Activated T-cell treated with anti-CD3 and anti-CD28 coated beads, Interleukin-2, amount 50 U/mL, for 72 hours (primary cell): ENCODE results near the gene NPLOC4. TPM values are rescaled to one million over a fixed set of nuclear protein-coding genes. Genes with fewer than 3 reads are reported as not detected.
"Not testable (repeated sequence)": the region's sequence is repeated elsewhere in the genome, so short reads cannot be mapped to it uniquely, and the experiment has no call there.

Experiments used
- ATAC-seq, 2 donors: fragments of 150-1000 bp; cut with Tn5 transposase; replicated peaks in 1 of 2; 2 replicates each; pipeline ENCODE4 v1.10.0; 2021; ENCODE audit warnings: moderate library complexity in 2 of 2, mild to moderate bottlenecking in 1 of 2
- DNase-seq, 2 donors: peaks; one replicate each; pipeline ENCODE4 v3.0.0; 2021 to 2022; ENCODE audit warnings: mixed read lengths in 1 of 2
- H3K27ac Mint-ChIP-seq: one replicate; pipeline ENCODE4 v1.8.0; 2022; ENCODE audit warnings: mild to moderate bottlenecking, moderate library complexity, mixed read lengths
- H3K27me3 Mint-ChIP-seq: one replicate; pipeline ENCODE4 v1.8.0; 2022; ENCODE audit warnings: low read depth, mixed read lengths
- H3K36me3 Mint-ChIP-seq, 2 donors: one replicate each; pipeline ENCODE4 v1.8.0; 2022; ENCODE audit warnings: mixed read lengths in 2 of 2, mild to moderate bottlenecking in 1 of 2; ENCODE audit not compliant: insufficient read depth in 2 of 2
- H3K4me1 Mint-ChIP-seq: one replicate; pipeline ENCODE4 v1.8.0; 2022; ENCODE audit warnings: low read depth, mixed read lengths
- H3K4me3 Mint-ChIP-seq, 2 donors: one replicate each; pipeline ENCODE4 v1.8.0; 2022; ENCODE audit warnings: mild to moderate bottlenecking in 2 of 2, mixed read lengths in 2 of 2, moderate library complexity in 2 of 2
- H3K9me3 Mint-ChIP-seq, 2 donors: one replicate each; pipeline ENCODE4 v1.8.0; 2022; ENCODE audit warnings: mixed read lengths in 2 of 2
- total RNA-seq, 2 donors: library from RNA; stranded (reverse); gene quantifications; one replicate each; pipeline ENCODE4 v1.2.3, GENCODE V29; 2022

The NPLOC4 gene
- total RNA-seq, 2 donors from 2014 or later = 89.7 to 107 TPM

DNA sequence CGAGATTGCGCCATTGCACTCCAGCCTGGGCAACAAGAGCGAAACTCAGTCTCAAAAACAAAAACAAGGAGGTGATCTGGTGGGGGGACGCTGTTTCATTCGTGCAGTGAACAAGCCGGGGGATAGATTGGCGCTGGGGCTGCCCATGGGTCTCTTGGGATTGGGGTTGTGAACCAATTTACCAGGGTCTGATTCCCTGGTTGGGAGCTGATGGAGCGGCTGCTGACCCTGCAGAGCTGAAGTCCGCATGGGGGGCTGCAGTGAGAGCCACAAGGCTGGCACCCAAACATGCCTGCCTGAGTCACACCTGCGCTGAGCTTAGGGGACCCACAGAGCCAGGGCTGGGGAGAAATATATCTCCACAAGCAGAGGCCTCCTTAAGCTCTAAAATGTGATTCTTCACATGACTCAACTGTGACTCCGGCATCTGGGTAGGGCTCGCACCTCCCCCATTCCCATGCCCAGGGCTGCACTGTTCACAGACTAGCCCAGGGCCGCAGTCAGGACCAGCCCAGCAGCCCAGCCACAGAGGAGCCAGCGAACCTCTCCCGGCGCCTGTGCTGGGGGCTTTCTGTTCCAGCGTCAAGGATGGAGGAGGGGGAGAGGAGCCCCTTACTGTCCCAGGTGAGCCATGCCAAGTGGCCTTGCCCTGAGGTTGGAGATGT, 5.0 kb upstream of the NPLOC4 start:
- Mint-ChIP-seq H3K27me3 (no peaks in the 10 kb centered on the region), H3K9me3 (no peaks in the 10 kb centered on the region), H3K36me3 (no peaks in the 10 kb centered on the region), H3K4me1 (no peaks in the 10 kb centered on the region), H3K4me3 (no peak overlapping the region), H3K27ac (no peak overlapping the region)
- no peak for DNase-seq
- ATAC-seq = no peak

DNA sequence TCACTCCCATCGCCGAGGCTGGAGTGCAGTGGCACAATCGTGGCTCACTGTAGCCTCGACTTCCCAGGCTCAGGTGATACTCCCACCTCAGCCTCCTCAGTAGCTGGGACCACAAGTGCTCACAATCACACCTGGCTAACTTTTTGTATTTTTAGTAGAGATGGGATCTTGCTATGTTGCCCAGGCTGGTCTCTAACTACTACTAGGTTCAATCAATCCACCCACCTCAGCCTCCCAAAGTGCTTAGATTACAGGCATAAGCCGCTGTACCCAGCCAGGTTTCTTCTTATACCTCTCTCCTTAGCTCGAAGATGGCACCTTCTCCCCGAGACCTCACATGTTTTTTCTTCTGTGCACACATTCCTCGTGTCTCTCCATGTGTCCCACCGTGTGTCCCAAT, 3.1 kb upstream of the NPLOC4 start:
- DNase-seq = no peak
- Mint-ChIP-seq H3K36me3 (peaks cover 2% of the 10 kb centered on the region in 2 donors), H3K27ac (no peak overlapping the region), H3K4me3 (no peak overlapping the region), H3K4me1 (peaks cover 11% of the 10 kb centered on the region), H3K9me3 (no peaks in the 10 kb centered on the region), H3K27me3 (no peaks in the 10 kb centered on the region)
- no peak for ATAC-seq

DNA sequence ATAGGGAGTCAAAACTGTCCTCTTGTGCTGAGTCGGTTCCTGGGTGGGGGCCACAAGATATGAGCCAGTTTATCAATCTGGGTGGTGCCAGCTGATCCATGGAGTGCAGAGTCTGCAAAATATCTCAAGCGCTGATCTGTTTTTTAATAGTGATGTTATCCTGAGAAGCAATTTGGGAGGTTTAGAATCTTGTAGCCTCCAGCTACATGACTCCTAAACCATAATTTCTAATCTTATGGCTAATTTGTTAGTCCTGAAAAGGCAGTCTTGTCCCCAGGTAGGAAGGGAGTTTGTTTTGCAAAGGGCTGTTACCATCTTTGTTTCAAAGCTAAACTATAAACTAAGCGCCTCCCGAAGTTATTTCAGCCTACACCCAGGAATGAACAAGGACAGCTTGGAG, 1.8 kb upstream of the NPLOC4 start:
- no peak overlapping the region for H3K4me3 Mint-ChIP-seq
- no peak for ATAC-seq
- H3K27ac Mint-ChIP-seq = peak overlapping the region; percentile 63
- H3K27me3 Mint-ChIP-seq = no peaks in the 10 kb centered on the region
- no peaks in the 10 kb centered on the region for H3K9me3 Mint-ChIP-seq
- peaks cover 2% of the 10 kb centered on the region in 2 donors for H3K36me3 Mint-ChIP-seq
- peaks cover 21% of the 10 kb centered on the region for H3K4me1 Mint-ChIP-seq
- no peak for DNase-seq

DNA sequence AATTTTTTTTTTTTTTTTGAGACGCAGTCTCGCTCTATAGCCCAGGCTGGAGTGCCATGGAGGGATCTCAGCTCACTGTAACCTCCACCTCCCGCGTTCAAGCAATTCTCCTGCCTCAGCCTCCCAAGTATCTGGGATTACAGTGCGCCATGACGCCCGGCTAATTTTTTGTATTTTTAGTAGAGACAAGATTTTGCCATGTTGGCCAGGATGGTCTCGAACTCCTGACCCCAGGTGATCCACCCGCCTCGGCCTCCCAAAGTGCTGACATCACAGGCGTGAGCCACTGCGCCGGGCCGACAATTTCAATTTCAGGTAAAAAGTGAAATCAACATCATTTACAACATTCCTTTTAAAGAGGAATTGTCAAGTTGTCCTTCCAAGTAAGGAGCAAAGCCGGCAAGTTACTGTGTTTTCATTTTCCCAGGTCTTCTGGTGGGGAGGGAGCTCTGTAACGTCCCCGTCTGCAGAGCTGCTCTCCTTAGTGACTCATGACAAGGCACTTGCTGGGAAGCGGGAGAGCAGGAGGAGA, 873 bp downstream of the NPLOC4 start:
- no peak for DNase-seq
- no peaks in the 10 kb centered on the region for H3K9me3 Mint-ChIP-seq
- peaks cover 25% of the 10 kb centered on the region for H3K4me1 Mint-ChIP-seq
- peak overlapping the region; percentile 89 to 97 for H3K4me3 Mint-ChIP-seq
- H3K27ac Mint-ChIP-seq = peak overlapping the region; percentile 95
- H3K27me3 Mint-ChIP-seq = no peaks in the 10 kb centered on the region
- H3K36me3 Mint-ChIP-seq = peaks cover 2 to 5% of the 10 kb centered on the region in 2 donors
- peak in 1 of 2 donors; percentile 29 for ATAC-seq

DNA sequence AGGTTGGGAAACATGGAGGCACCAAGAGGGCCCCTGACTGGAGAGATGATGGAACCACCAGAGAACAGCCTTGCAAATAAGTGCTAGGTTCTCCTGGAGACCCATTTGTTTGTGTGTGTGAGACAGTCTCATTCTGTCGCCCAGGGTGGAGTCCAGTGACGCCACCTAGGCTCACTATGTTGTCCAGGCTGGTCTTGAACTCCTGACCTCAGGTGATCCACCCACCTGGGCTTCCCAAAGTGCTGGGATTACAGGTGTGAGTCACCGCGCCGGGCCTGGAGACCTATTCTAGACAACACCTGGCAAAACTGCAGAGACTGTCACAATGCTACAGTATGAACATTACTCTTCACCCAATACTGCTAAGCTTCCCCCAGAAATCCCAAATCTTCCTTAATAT, 1.5 kb downstream of the NPLOC4 start:
- H3K36me3 Mint-ChIP-seq = peaks cover 2 to 5% of the 10 kb centered on the region in 2 donors
- no peaks in the 10 kb centered on the region for H3K27me3 Mint-ChIP-seq
- ATAC-seq (no peak), DNase-seq (no peak)
- no peaks in the 10 kb centered on the region for H3K9me3 Mint-ChIP-seq
- peak overlapping the region; percentile 89 to 97 for H3K4me3 Mint-ChIP-seq
- H3K27ac Mint-ChIP-seq = peak overlapping the region; percentile 95
- peaks cover 25% of the 10 kb centered on the region for H3K4me1 Mint-ChIP-seq

DNA sequence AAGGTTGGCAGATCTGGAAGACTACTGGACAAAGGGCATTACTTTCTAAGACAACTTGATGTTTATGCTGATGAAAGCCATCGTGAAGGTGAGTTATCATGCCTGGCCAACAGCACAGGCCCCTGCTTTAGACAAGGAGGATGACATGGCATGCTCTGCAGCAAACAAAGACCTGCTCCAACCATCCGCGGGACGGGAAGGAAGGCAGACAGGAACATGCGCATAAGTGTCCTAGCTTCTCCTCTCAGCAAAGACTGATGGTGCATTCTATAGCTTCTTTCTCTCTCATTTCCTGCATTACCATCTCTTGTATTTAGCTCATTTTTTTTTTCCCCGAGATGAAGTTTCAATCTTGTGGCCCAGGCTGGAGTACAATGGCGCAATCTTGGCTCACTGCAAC, 5.4 kb downstream of the NPLOC4 start:
- Mint-ChIP-seq H3K27ac (no peak overlapping the region), H3K36me3 (peaks cover 2 to 22% of the 10 kb centered on the region in 2 donors), H3K9me3 (no peaks in the 10 kb centered on the region), H3K4me1 (peaks cover 25% of the 10 kb centered on the region), H3K27me3 (no peaks in the 10 kb centered on the region), H3K4me3 (no peak overlapping the region)
- ATAC-seq = no peak
- DNase-seq = no peak

DNA sequence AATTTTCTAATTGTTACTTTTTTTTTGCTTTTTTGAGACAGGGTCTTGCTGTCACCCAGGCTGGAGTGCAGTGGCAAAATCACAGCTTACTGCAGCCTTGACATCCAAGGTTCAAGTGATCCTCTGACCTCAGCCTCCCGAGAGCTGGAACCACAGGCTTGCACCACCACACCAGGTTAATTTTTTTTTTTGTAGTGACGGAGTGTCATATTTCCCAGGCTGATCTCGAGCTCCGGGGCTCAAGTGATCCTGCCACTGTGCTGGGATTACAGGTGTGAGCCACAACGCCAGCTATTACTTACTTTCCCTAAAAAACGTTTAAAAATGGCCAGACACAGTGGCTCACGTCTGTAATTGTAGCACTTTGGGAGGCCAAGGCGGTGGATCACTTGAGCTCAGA, 6.6 kb downstream of the NPLOC4 start:
- DNase-seq (no peak), ATAC-seq (no peak)
- H3K36me3 Mint-ChIP-seq = peaks cover 3 to 33% of the 10 kb centered on the region in 2 donors

DNA sequence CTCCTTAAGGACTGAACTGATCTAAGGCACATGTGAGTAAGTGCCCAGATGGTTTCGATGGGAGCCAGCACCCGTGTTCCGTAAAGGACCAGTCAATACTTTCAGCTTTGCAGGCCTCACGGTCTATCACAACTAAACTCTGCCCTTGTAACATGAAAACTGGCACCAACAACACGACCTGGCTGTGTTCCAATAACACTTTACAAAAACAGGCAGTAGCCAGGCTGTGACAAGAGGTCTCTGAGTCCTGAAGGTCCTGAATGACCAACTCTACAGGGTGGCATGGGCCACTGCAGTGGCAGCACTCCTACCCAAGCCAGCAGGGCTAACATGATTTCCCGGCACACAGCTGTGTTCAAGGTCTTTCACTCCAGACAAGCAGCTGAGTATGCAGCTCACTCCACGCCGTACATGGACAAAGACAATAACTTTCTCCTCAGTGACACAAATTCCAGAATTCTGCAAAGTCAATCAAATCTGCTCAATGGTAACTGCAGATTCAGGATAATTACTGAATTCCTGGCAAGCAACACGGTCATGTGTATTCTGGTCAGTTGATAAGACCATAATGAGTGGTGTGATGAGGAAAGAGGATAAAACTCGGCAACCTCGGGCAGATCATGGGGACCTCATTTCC, 15.3 kb downstream of the NPLOC4 start:
- Mint-ChIP-seq H3K27me3 (no peaks in the 10 kb centered on the region), H3K36me3 (peaks cover 21 to 43% of the 10 kb centered on the region in 2 donors), H3K4me3 (no peak overlapping the region), H3K4me1 (peaks cover 4% of the 10 kb centered on the region), H3K9me3 (no peaks in the 10 kb centered on the region), H3K27ac (no peak overlapping the region)
- ATAC-seq (no peak), DNase-seq (no peak)

More for the DNA sequence above, 6.6 kb downstream of the NPLOC4 start:
- H3K4me1 Mint-ChIP-seq = peaks cover 14% of the 10 kb centered on the region
- H3K27me3 Mint-ChIP-seq = no peaks in the 10 kb centered on the region
- peak overlapping the region; percentile 50 for H3K27ac Mint-ChIP-seq
- H3K9me3 Mint-ChIP-seq = no peaks in the 10 kb centered on the region
- H3K4me3 Mint-ChIP-seq = no peak overlapping the region

DNA sequence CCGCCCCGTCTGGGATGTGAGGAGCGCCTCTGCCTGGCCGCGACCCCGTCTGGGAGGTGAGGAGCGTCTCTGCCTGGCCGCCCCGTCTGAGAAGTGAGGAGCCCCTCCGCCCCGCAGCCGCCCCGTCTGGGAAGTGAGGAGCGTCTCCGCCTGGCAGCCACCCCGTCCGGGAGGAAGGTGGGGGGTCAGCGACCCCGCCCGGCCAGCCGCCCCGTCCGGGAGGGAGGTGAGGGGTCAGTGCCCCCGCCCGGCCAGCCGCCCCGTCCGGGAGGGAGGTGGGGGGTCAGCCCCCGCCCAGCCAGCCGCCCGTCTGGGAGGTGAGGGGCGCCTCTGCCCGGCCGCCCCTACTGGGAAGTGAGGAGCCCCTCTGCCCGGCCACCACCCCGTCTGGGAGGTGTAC, 18.6 kb downstream of the NPLOC4 start:
- Mint-ChIP-seq H3K4me1 (peaks cover 27% of the 10 kb centered on the region), H3K36me3 (peaks cover 13 to 32% of the 10 kb centered on the region in 2 donors)
- not testable (repeated sequence) for H3K4me3 Mint-ChIP-seq, ATAC-seq, H3K27ac Mint-ChIP-seq, H3K9me3 Mint-ChIP-seq, H3K27me3 Mint-ChIP-seq, DNase-seq

DNA sequence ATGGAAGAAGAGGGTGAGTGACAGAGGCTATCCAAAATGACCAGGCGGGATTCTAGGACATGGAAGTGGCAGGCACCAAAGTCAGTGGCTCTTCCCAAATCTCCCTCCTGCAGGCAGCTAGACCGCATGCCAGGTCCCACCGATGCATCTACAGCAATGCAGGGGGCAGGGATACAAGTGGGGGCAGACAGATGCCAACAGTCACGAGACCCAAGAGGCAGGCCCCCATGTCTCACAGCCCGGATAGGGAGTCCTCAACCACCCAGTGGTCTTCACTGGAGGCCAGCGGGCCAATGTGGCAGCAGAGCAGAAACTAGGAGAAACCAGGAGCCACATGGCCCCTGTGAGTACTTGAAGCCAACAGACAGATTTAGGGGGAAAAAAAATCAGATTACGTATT, 20.0 kb downstream of the NPLOC4 start:
- Mint-ChIP-seq H3K27me3 (no peaks in the 10 kb centered on the region), H3K4me3 (no peak overlapping the region), H3K27ac (no peak overlapping the region), H3K36me3 (peaks cover 13 to 41% of the 10 kb centered on the region in 2 donors), H3K9me3 (no peaks in the 10 kb centered on the region), H3K4me1 (peaks cover 27% of the 10 kb centered on the region)
- ATAC-seq (no peak), DNase-seq (no peak)

DNA sequence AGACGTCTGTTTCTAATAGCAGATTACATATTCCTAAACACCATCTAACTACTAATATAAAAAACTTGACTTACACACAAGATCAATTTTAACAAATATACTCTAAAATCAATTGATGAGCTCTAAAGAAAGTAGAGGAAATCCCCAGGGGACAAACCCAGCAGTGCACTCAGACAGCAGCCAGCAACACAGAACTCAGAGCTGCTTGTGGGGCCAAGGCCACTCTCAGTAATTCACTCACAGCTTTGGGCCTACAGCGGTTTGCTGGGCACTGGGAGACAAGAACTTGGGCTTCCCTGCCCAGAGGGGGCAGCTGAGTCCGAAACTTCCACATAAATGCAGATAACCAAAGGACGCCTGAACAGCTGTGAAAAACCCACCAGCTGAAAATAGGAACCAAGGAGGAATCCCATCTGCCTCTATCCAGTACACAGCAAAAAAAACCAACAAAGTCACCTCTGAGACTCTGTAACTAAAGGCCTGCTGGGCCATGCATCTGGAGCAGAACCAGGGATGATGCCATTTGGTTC, 21.4 kb downstream of the NPLOC4 start:
- DNase-seq = no peak
- ATAC-seq = no peak
- H3K36me3 Mint-ChIP-seq = peaks cover 6 to 34% of the 10 kb centered on the region in 2 donors
- H3K27ac Mint-ChIP-seq = peak overlapping the region; percentile 88
- peaks cover 27% of the 10 kb centered on the region for H3K4me1 Mint-ChIP-seq
- H3K27me3 Mint-ChIP-seq = no peaks in the 10 kb centered on the region
- no peak overlapping the region for H3K4me3 Mint-ChIP-seq
- no peaks in the 10 kb centered on the region for H3K9me3 Mint-ChIP-seq

DNA sequence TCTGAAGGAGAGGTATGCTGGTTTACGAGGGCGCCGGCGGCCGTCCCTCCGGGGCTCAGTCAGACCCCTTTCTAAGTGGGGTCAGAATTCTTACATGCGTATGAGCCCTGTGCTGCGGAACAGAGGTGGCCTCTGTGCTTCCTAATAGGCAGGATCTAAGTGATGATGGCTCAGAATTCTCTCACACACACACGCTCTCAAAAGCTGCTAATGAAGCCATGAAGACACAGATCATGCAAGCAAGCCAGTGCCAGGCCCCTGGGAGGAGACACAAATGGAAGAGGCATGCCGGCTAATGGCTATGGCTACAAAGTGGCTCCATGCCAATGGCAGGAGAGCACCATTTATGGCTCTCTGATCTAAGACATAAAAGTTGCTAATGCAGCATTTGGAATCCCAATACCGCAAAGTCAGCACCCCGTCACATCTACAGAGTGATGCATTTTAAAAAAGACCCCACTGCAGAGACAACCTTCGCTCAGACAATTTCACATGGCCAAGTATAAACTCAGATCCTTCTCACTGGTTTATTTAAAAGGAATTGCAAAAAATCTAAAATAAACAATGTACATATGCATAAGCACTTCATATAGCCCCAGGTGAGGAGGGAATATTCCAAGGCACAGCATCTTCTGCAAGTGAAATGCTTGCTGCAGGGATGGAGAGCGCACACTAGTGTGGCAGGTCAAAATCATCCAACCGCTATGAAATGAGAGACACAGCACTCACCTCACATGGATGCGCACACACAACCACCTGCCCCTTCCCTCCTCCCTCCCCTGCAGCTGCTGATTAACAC, 24.5 kb downstream of the NPLOC4 start:
- no peak overlapping the region for H3K27ac Mint-ChIP-seq
- DNase-seq (no peak), ATAC-seq (no peak)
- H3K4me3 Mint-ChIP-seq = no peak overlapping the region
- no peaks in the 10 kb centered on the region for H3K27me3 Mint-ChIP-seq
- no peaks in the 10 kb centered on the region for H3K9me3 Mint-ChIP-seq
- peaks cover 27% of the 10 kb centered on the region for H3K4me1 Mint-ChIP-seq
- peaks cover 6 to 33% of the 10 kb centered on the region in 2 donors for H3K36me3 Mint-ChIP-seq
